GM19468 (cell line): ENCODE results near the gene EFCAB14.
A peak's percentile ranks its signal among the peaks of the same experiment; 100 is the strongest.
"Not testable (repeated sequence)": the region's sequence is repeated elsewhere in the genome, so short reads cannot be mapped to it uniquely, and the experiment has no call there.

Experiments
- ATAC-seq: cut with Tn5 transposase; IDR thresholded peaks from one replicate; pipeline ENCODE4 v1.9.1; 2021; ENCODE audit warnings: mild to moderate bottlenecking, moderate library complexity, moderate number of reproducible peaks; ENCODE audit not compliant: unreplicated experiment; ENCODE audit errors: extremely low read depth

Gene EFCAB14

GRCh38 chr1:46687921-46688509 lies 30.9 kb downstream of the EFCAB14 start:
- ATAC-seq, result no peak

- ATAC-seq, result no peak
Observed at GRCh38 chr1:46687093-46687659, 31.7 kb downstream of the EFCAB14 start.

GRCh38 chr1:46686255-46686654 lies 32.7 kb downstream of the EFCAB14 start:
- ATAC-seq, result no peak

- ATAC-seq, result no peak
Observed at GRCh38 chr1:46684670-46685069, 34.2 kb downstream of the EFCAB14 start.

- no peak for ATAC-seq
Observed at GRCh38 chr1:46682064-46682463, 36.9 kb downstream of the EFCAB14 start.

GRCh38 chr1:46681333-46682034 lies 37.4 kb downstream of the EFCAB14 start:
- ATAC-seq, result no peak

- ATAC-seq, result no peak
Observed at GRCh38 chr1:46679789-46680573, 38.9 kb downstream of the EFCAB14 start.

- no peak for ATAC-seq
Observed at GRCh38 chr1:46677339-46677738, 41.6 kb downstream of the EFCAB14 start.

GRCh38 chr1:46676531-46676930 lies 42.4 kb downstream of the EFCAB14 start:
- ATAC-seq, result no peak

- peak; percentile 32 for ATAC-seq
Observed at GRCh38 chr1:46675549-46676314, 43.2 kb downstream of the EFCAB14 start.

GRCh38 chr1:46673749-46674182 lies 45.1 kb downstream of the EFCAB14 start:
- no peak for ATAC-seq

- no peak for ATAC-seq
Observed at GRCh38 chr1:46672696-46673095, 46.2 kb downstream of the EFCAB14 start.

- no peak for ATAC-seq
Observed at GRCh38 chr1:46671554-46671953, 47.4 kb downstream of the EFCAB14 start, which contains the start of gene TEX38. TSS of gene TEX38 (plus strand) at chr1:46671854. CDS start at chr1:46671935, 81 bp downstream.

- no peak for ATAC-seq
Observed at GRCh38 chr1:46670134-46670533, 48.8 kb downstream of the EFCAB14 start.

GRCh38 chr1:46667782-46668760 lies 50.8 kb downstream of the EFCAB14 start, which contains the start of gene ATPAF1:
TSS of gene ATPAF1 (minus strand) at chr1:46668364. CDS start at chr1:46668322, 42 bp downstream.
- peak; percentile 45 for ATAC-seq

- ATAC-seq, result no peak
Observed at GRCh38 chr1:46665983-46666382, 52.9 kb downstream of the EFCAB14 start.

GRCh38 chr1:46662919-46663318 lies 56.0 kb downstream of the EFCAB14 start:
- not testable (repeated sequence) for ATAC-seq

- ATAC-seq, result peak; percentile 58
Observed at GRCh38 chr1:46660116-46660515, 58.8 kb downstream of the EFCAB14 start.
